IPS-18a (cell line): ENCODE data around the gene NANOS2.

Experiments
- H3K27ac ChIP-seq: one replicate; pipeline ENCODE4 v1.5.1; 2013; ENCODE audit warnings: low read length
- H3K27me3 ChIP-seq: one replicate; pipeline ENCODE4 v1.6.1; 2013; ENCODE audit warnings: mild to moderate bottlenecking, low read length; ENCODE audit not compliant: control insufficient read depth, insufficient read depth
- H3K36me3 ChIP-seq: one replicate; pipeline ENCODE4 v1.6.1; 2013; ENCODE audit warnings: low read depth, low read length; ENCODE audit not compliant: control insufficient read depth
- H3K4me1 ChIP-seq: one replicate; pipeline ENCODE4 v1.6.1; 2013; ENCODE audit warnings: low read depth, low read length; ENCODE audit not compliant: control insufficient read depth
- H3K4me3 ChIP-seq: one replicate; pipeline ENCODE4 v1.5.1; 2013; ENCODE audit warnings: low read length
- H3K9ac ChIP-seq: one replicate; pipeline ENCODE4 v1.6.1; 2013; ENCODE audit warnings: mild to moderate bottlenecking, low read length, moderate library complexity
- H3K9me3 ChIP-seq: one replicate; pipeline ENCODE4 v1.6.1; 2013; ENCODE audit warnings: low read depth, low read length; ENCODE audit not compliant: control insufficient read depth

The NANOS2 gene

DNA sequence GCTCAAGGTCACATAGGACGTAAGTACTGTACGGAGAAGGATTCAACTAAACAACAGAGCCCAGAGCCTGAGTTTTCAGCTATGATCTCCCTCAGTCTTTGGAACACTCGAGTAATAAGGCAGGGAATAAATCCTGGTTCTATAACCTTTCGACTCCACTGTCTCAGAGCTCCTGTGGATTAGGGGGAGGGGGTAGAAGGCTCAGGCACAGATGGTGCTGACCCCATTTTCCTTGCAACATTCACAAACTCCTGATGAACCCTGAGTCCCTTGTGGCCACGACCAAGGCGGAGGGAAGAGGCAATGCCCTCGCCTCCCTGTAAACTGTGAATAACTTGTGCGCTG is 37.7 kb upstream of the NANOS2 start:
- Histone ChIP-seq H3K36me3 (no peaks in the 10 kb centered on the region), H3K4me1 (peaks cover 12% of the 10 kb centered on the region), H3K27me3 (no peaks in the 10 kb centered on the region), H3K9me3 (no peaks in the 10 kb centered on the region), H3K4me3 (peak overlapping the region; percentile 71), H3K9ac (no peak overlapping the region), H3K27ac (no peak overlapping the region)

DNA sequence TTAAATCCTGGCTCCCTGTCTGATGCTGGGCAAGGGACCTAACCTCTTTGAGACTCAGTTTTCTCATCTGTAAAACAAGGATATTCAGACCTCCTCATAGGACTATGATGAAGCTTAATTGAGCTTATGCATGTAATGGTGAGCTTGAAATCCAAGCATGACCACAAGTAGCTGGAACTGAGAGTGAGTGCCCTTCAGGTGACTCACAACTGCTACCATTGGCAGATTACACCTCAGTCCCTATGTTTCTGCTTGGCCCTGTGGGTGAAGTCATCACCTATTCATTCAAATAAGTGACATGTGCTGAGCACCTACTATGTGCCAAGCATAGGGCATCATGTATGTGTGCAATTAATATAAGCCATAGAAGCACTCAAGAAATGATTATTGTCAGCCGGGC is 33.3 kb upstream of the NANOS2 start:
- Histone ChIP-seq H3K4me1 (peaks cover 4% of the 10 kb centered on the region), H3K9me3 (no peaks in the 10 kb centered on the region), H3K4me3 (no peak overlapping the region)

DNA sequence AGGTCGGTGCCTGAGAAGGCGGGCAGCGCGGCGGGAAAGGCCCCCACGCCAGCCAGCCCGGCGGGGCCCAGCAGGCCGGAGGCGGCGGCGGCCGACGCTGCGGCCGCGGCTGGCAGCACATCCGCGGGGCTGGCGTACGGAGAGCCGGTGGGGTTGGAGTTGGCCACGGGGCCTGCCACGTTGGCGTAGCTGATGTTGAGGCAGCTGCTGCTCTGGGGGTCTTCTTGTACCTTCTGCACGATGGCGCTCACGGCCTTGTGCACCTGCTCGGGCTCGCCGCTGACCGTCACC is 25.9 kb upstream of the NANOS2 start:
- H3K27ac ChIP-seq = no peak overlapping the region
- no peaks in the 10 kb centered on the region for H3K27me3 ChIP-seq
- H3K4me3 ChIP-seq = no peak overlapping the region
- no peaks in the 10 kb centered on the region for H3K4me1 ChIP-seq
- H3K9ac ChIP-seq = no peak overlapping the region
- H3K36me3 ChIP-seq = peaks cover 4% of the 10 kb centered on the region
- H3K9me3 ChIP-seq = no peaks in the 10 kb centered on the region

More for the DNA sequence above, 33.3 kb upstream of the NANOS2 start:
- Histone ChIP-seq H3K9ac (no peak overlapping the region), H3K36me3 (no peaks in the 10 kb centered on the region), H3K27me3 (no peaks in the 10 kb centered on the region), H3K27ac (no peak overlapping the region)

DNA sequence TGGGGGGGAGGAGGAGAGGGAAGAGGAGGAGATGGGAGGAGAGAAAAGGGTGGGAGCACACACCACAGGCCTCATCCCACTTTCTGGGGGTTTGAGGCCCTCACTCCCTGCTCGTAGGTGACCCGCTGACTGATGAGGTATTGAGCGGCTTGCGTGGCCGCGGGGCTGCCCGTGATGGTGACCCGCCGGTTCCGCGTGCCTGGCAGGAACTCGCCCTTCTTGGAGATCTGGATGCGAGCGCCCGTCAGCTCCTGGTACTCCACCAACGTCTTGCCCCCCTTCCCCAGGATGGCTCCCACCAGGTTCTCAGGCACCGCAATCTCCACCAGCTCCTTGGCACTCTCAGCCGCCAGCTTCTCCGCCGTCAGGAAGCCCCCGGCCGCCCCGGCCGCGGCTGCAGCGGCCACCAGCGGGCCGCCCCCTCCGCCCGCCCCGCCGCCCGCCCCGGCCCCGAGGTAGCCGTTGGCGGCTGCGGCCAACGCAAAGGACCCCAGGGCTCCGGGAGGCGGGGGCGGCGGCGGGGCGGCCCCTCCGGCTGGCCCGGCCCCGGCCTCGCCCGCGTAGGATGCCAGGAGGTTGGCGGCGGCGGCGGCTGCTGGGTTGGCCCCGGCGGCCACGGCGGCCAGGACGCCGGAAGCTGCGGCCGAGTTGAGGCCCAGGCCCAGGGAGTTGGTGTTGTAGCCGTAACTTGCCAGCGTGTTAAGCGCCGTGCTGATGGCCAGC is 25.4 kb upstream of the NANOS2 start:
- Histone ChIP-seq H3K9ac (no peak overlapping the region), H3K36me3 (peaks cover 4% of the 10 kb centered on the region), H3K27me3 (no peaks in the 10 kb centered on the region), H3K4me3 (no peak overlapping the region), H3K27ac (no peak overlapping the region), H3K9me3 (no peaks in the 10 kb centered on the region), H3K4me1 (no peaks in the 10 kb centered on the region)

DNA sequence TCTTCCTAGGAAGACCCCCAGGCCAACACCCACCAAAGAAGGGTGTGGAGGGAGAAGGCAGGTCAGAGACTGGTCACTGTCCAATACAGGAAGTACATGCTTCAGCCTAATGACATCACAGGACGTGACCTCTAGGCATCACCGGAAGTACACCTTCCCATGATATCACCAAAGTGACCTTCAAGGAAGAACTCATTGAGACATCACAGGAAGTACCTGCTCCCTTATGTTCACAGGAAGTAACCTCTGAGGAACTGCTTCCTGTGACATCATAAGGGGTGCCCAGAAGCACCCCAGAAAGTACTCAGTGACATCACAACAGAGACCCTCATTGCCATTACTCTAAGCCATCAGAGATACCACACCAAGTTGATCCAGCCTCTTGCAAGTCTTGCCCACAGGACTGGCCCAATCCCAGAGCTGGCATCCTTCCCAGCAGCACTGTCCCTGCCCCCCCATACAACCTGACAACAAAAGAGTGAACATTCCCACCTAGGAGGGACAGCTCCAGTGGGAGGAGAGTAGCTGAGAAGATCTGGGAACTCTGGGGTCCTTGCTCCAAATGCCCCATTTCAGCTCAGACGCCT is 24.2 kb upstream of the NANOS2 start:
- Histone ChIP-seq H3K4me1 (no peaks in the 10 kb centered on the region), H3K9ac (no peak overlapping the region), H3K9me3 (no peaks in the 10 kb centered on the region), H3K36me3 (peaks cover 4% of the 10 kb centered on the region), H3K27me3 (no peaks in the 10 kb centered on the region), H3K4me3 (no peak overlapping the region), H3K27ac (no peak overlapping the region)

DNA sequence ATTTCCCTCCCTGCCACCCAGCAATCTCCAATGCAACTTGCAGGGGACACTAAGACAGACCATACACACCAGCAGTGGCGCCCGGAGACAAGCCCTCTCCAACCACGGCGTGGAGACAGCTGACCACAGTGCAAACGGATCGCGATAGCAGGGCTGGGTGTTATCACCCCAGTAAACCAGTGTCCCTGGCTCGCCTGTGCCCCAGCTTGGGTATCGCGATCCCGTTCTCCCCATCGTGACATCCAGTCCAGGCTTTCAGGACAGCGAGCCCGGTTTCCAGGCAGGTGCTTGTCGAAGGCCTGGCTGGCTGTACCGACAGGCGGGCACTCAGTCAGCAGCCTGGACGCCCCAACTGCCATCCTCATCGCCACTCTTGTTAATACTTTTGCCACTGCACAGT is 20.7 kb upstream of the NANOS2 start:
- Histone ChIP-seq H3K9ac (no peak overlapping the region), H3K27me3 (no peaks in the 10 kb centered on the region), H3K9me3 (no peaks in the 10 kb centered on the region), H3K4me3 (no peak overlapping the region), H3K36me3 (no peaks in the 10 kb centered on the region), H3K4me1 (no peaks in the 10 kb centered on the region), H3K27ac (no peak overlapping the region)

DNA sequence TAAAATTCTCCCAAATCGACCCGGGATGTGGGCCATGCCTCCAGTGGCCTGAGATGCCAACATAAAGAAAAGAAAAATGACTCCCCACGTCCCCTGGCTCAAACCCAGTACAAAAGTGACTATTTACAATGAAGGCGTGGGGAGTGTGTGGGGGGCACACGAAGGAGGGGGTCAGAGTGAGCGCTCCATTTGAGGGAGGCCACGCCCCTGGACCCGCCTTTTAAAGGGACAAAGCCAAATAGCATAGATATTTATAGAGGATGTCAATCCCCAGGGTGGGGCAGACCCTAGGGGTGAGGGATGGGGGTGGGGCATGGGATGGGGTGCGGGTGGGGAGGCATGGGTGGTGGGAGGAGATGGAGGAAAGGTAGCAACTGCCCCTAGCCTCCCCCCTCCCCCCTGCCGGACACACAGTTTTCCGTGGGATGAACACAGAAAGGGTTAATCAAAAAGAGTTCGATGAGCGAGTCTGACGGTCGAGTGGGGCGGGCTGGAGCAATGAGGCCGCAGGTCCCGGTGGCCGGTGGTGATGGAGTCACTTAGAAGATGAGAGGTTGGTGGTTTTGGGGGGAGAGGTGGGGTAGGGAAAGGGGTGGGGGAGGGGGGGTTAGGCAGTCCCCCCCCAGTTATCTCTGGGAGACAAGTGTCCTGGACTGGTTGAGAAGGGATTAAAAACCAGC is 20.1 kb upstream of the NANOS2 start:
- Histone ChIP-seq H3K4me3 (no peak overlapping the region), H3K27ac (no peak overlapping the region), H3K27me3 (no peaks in the 10 kb centered on the region), H3K9ac (no peak overlapping the region), H3K9me3 (no peaks in the 10 kb centered on the region), H3K4me1 (no peaks in the 10 kb centered on the region), H3K36me3 (no peaks in the 10 kb centered on the region)

DNA sequence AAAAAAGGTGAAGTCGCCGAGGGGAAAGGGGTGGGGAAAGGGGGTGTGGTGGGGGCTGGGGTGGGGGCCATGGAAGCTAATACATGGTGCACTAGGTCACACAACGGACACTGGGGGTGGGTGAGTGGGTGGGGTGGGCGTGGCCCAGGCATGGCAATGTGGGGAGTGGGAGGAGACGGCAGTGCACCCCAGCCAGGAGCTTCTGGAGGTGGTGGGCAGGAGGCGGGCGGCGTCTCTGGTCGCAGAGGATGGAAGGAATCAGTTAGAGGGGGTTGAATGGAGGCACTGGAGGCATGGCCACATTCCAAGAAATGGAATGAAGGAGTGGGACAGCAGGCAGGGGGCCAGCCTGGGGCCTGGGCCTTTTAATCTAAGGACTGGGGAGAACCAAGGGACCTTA is 19.2 kb upstream of the NANOS2 start:
- no peak overlapping the region for H3K4me3 ChIP-seq
- H3K36me3 ChIP-seq = no peaks in the 10 kb centered on the region
- H3K27me3 ChIP-seq = peaks cover 3% of the 10 kb centered on the region
- no peaks in the 10 kb centered on the region for H3K9me3 ChIP-seq
- no peak overlapping the region for H3K9ac ChIP-seq
- no peak overlapping the region for H3K27ac ChIP-seq
- no peaks in the 10 kb centered on the region for H3K4me1 ChIP-seq

DNA sequence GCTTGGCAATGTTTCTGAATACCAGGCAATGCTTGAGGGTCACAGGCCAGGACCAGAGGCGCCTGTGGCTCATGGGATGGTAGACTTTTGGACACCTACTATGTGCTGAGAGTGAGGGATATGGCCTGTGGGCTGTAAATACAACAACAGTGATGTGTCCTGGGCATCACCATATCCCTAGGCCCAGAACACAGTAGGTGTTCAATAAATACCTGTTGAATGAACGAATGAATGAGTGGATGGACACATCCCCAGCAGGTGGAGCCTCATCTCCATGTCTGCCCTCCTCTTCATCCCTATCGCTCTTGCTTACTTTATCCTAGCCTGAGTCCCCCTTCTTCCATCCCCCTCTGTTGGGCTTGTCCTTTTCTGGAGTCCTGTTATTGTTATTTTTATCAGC is 16.5 kb upstream of the NANOS2 start:
- H3K36me3 ChIP-seq = no peaks in the 10 kb centered on the region
- H3K27me3 ChIP-seq = peaks cover 11% of the 10 kb centered on the region
- no peak overlapping the region for H3K9ac ChIP-seq
- peaks cover 4% of the 10 kb centered on the region for H3K4me1 ChIP-seq
- H3K9me3 ChIP-seq = no peaks in the 10 kb centered on the region
- H3K27ac ChIP-seq = no peak overlapping the region
- no peak overlapping the region for H3K4me3 ChIP-seq

DNA sequence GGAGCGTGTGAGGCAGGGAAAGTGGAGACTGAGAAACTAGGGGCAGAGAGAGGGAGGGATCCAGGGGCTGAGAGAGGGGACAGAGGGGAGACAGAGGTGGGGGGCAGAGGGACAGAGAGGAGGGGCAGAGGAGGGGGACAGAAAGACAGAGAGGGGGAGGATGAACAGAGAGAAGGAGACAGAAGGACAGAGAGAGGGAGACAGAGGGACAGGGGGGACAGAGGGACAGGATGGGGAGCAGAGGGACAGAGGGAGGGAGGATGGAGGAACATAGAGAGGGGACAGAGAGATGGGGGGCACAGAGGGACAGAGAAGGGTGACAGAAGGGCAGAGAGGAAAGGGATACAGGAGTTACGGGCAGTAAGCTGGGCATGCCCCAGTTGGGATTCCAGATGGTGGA is 14.7 kb upstream of the NANOS2 start:
- H3K9me3 ChIP-seq = no peaks in the 10 kb centered on the region
- H3K4me1 ChIP-seq = peaks cover 4% of the 10 kb centered on the region
- no peak overlapping the region for H3K27ac ChIP-seq
- peaks cover 11% of the 10 kb centered on the region for H3K27me3 ChIP-seq
- H3K36me3 ChIP-seq = no peaks in the 10 kb centered on the region
- H3K4me3 ChIP-seq = no peak overlapping the region
- no peak overlapping the region for H3K9ac ChIP-seq

DNA sequence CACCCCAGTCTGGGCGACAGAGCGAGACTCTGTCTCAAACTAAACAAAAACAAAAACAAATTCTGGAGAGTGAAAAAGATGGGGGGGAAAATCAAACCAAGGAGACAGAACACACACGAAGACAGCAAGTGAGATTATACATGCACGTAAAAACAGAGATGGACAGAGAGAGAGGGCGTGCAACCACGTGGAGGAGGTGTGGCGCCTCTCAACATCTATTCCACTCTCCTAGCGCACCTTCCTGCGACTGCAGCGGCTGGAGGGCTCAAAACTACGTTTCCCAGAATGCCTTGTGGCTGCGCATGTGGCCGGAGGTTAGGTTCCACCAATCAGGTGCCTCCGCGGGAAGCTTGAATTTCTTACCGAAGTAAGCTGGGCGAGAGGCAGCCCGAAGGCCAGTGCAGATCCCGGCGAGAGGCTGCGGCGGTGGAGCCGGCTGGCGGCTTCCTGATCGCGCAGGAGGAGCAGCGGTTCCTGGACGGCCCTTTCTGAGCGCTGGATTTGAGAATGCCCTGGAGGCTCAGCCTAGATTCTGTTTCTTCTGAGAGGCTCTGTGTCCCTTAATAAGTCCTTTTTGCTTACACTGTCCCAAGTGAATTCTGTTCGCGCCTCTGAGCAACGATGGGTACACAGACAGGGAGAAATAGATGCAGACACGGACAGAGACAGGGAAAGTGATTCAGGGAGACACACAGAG is 13.1 kb upstream of the NANOS2 start:
- no peak overlapping the region for H3K27ac ChIP-seq
- H3K9me3 ChIP-seq = no peaks in the 10 kb centered on the region
- no peaks in the 10 kb centered on the region for H3K36me3 ChIP-seq
- H3K4me3 ChIP-seq = peak overlapping the region; percentile 68
- peaks cover 4% of the 10 kb centered on the region for H3K4me1 ChIP-seq
- peak overlapping the region; percentile 66 for H3K9ac ChIP-seq
- peaks cover 11% of the 10 kb centered on the region for H3K27me3 ChIP-seq
